Measurements from ENCODE around the gene RBM25. TPM values are rescaled to one million over a fixed set of nuclear protein-coding genes. Genes with fewer than 3 reads are reported as not detected.

RBM25 gene
- total RNA-seq, 4 donors from 2014 or later, result 73.2 to 364 (median 86.0) TPM

DNA sequence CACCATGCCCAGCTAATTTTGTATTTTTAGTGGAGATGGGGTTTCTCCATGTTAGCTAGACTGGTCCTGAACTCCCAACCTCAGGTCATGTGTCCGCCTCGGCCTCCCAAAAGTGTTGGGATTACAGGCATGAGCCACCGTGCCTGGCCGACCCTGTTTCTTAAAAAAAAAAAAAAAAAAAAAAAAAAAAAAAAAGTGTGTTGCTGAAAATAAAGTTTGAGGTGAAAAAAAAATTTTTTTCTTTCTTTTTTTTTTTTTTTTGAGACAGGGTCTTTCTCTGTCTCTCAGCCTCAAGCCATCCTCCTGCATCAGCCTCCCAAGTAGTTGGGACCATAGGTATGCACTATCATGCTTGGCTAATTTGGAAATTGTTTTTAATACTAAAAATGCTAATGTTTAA lies 11.3 kb downstream of the RBM25 start:
- no peak overlapping the region for H3K4me3 ChIP-seq
- H3K27me3 ChIP-seq, result no peaks in the 10 kb centered on the region
- no peaks in the 10 kb centered on the region for H3K9me3 ChIP-seq
- peaks cover 0 to 42% (median 0%) of the 10 kb centered on the region in 3 donors for H3K36me3 ChIP-seq
- no peaks in the 10 kb centered on the region for H3K4me1 ChIP-seq
- no peak for TF ChIP-seq POLR2A (IDR thresholded peaks at IDR 0.05)
- TF ChIP-seq, protein P1, sequence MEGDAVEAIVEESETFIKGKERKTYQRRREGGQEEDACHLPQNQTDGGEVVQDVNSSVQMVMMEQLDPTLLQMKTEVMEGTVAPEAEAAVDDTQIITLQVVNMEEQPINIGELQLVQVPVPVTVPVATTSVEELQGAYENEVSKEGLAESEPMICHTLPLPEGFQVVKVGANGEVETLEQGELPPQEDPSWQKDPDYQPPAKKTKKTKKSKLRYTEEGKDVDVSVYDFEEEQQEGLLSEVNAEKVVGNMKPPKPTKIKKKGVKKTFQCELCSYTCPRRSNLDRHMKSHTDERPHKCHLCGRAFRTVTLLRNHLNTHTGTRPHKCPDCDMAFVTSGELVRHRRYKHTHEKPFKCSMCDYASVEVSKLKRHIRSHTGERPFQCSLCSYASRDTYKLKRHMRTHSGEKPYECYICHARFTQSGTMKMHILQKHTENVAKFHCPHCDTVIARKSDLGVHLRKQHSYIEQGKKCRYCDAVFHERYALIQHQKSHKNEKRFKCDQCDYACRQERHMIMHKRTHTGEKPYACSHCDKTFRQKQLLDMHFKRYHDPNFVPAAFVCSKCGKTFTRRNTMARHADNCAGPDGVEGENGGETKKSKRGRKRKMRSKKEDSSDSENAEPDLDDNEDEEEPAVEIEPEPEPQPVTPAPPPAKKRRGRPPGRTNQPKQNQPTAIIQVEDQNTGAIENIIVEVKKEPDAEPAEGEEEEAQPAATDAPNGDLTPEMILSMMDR (IDR thresholded peaks at IDR 0.05), result no peak
- DNase-seq, result no peak
- no peak overlapping the region for H3K27ac ChIP-seq

GRCh38 chr14:73091044-73091443 lies 32.7 kb downstream of the RBM25 start:
- H3K36me3 ChIP-seq, result peaks cover 0 to 75% (median 0%) of the 10 kb centered on the region in 3 donors

DNA sequence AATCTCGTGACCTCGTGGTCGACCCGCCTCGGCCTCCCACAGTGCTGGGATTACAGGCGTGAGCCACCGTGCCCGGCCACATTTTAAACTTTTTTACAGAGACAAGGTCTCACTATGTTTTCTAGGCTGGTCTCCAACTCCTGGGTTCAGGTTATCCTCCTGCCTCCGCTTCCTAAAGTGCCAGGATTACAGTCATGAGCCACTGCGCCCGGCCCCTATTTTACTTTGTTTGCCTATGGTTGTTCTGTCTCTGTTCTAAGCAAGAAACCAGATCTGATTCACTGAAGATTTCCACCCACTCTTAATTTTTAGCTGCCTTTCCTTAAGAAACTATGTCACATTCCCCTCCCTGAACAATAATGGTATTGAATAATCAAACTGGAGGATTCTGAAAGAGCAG lies 39.1 kb downstream of the RBM25 start:
- DNase-seq, result no peak
- Histone ChIP-seq H3K4me3 (no peak overlapping the region), H3K27ac (no peak overlapping the region), H3K4me1 (no peaks in the 10 kb centered on the region), H3K27me3 (no peaks in the 10 kb centered on the region), H3K9me3 (no peaks in the 10 kb centered on the region), H3K36me3 (peaks cover 0 to 74% (median 0%) of the 10 kb centered on the region in 3 donors)
- TF ChIP-seq, protein P1 (IDR thresholded peaks at IDR 0.05), result no peak
- TF ChIP-seq POLR2A (IDR thresholded peaks at IDR 0.05), result no peak

More at GRCh38 chr14:73091044-73091443, 32.7 kb downstream of the RBM25 start:
- H3K27ac ChIP-seq, result no peak overlapping the region
- H3K4me1 ChIP-seq, result no peaks in the 10 kb centered on the region
- no peak for DNase-seq
- TF ChIP-seq POLR2A (IDR thresholded peaks at IDR 0.05), result no peak
- TF ChIP-seq, protein P1 (IDR thresholded peaks at IDR 0.05), result no peak
- H3K27me3 ChIP-seq, result no peaks in the 10 kb centered on the region
- H3K9me3 ChIP-seq, result no peaks in the 10 kb centered on the region
- H3K4me3 ChIP-seq, result no peak overlapping the region

GRCh38 chr14:73100334-73100733 lies 42.0 kb downstream of the RBM25 start:
- TF ChIP-seq, protein P1 (IDR thresholded peaks at IDR 0.05), result no peak
- TF ChIP-seq POLR2A (IDR thresholded peaks at IDR 0.05), result no peak
- Histone ChIP-seq H3K4me3 (no peak overlapping the region), H3K4me1 (no peaks in the 10 kb centered on the region), H3K27ac (no peak overlapping the region), H3K36me3 (peaks cover 0 to 82% (median 0%) of the 10 kb centered on the region in 3 donors), H3K9me3 (no peaks in the 10 kb centered on the region), H3K27me3 (no peaks in the 10 kb centered on the region)
- no peak for DNase-seq

GRCh38 chr14:73102806-73103497 lies 44.6 kb downstream of the RBM25 start:
- peaks cover 0 to 94% (median 0%) of the 10 kb centered on the region in 3 donors for H3K36me3 ChIP-seq
- no peaks in the 10 kb centered on the region for H3K4me1 ChIP-seq
- no peaks in the 10 kb centered on the region for H3K27me3 ChIP-seq
- H3K4me3 ChIP-seq, result no peak overlapping the region
- H3K9me3 ChIP-seq, result no peaks in the 10 kb centered on the region
- no peak overlapping the region for H3K27ac ChIP-seq
- TF ChIP-seq, protein P1 (IDR thresholded peaks at IDR 0.05), result no peak
- TF ChIP-seq POLR2A (IDR thresholded peaks at IDR 0.05), result no peak
- DNase-seq, result no peak
